HG02642 (cell line): ENCODE measurements around the gene WASF2.
"Not testable (repeated sequence)": the region's sequence is repeated elsewhere in the genome, so short reads cannot be mapped to it uniquely, and the experiment has no call there.

ENCODE experiments used
- ATAC-seq: cut with Tn5 transposase; IDR thresholded peaks from one replicate; pipeline ENCODE4 v1.9.1; 2021; ENCODE audit warnings: mild to moderate bottlenecking; ENCODE audit not compliant: unreplicated experiment, poor library complexity

Gene WASF2

DNA sequence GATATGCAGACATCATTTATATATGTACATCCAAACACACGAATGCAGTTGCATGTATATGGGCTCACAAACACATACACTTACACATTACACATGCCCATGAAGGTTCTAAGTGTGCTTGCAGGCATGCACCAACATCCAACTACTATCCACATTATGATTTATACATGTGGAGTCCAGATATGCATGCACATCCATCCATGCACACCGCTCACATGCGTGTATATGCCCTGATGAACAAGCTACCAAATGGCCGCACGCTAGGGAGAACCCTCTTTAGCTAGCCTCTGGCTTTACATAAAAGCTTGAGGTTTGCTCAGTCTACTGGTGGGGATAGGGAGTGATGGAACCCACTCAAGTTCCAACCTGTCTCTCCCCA lies 89.0 kb downstream of the WASF2 start:
- no peak for ATAC-seq

GRCh38 chr1:27400082-27400962 lies 89.6 kb downstream of the WASF2 start:
- ATAC-seq = no peak

GRCh38 chr1:27399251-27400025 lies 90.5 kb downstream of the WASF2 start:
- ATAC-seq = no peak

GRCh38 chr1:27398405-27399149 lies 91.4 kb downstream of the WASF2 start:
- no peak for ATAC-seq

DNA sequence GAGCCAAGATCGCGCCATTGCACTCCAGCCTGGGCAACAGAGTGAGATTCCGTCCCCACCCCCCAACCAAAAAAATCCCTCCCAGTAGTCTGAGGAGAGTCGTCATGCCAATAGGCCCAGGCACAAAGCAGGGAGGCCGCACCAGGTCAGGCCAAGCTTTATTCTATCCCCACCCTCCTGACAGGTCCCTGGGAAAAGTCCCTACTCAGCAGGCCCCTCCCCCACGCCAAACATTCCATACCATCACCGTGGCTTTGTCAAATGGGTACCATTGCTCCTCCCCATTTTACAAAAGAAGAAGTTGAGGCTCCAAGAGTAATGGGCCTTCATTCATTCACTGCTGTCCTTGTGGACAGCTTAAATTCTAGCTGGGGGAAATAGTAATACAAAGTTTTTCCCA lies 92.2 kb downstream of the WASF2 start:
- no peak for ATAC-seq

DNA sequence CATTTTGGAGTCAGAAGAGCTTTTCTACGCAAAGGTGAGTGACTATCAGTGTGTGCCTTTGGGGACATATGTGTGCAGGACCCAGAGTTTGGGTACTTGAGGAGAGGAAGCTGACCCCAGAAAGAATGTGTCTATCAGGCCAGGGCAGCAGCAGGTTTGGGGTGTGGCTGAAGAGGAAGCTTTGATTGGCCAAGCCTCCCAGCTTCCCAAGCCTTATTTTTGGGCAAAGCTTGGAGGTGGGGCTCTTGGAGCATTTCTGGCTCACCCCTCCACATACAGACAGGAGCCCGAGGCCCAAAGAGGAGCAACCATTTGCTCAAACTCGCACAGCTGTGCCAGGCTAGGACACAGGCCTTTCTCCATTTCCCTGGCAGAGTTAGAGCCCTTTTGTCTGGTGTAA lies 92.9 kb downstream of the WASF2 start:
- no peak for ATAC-seq

DNA sequence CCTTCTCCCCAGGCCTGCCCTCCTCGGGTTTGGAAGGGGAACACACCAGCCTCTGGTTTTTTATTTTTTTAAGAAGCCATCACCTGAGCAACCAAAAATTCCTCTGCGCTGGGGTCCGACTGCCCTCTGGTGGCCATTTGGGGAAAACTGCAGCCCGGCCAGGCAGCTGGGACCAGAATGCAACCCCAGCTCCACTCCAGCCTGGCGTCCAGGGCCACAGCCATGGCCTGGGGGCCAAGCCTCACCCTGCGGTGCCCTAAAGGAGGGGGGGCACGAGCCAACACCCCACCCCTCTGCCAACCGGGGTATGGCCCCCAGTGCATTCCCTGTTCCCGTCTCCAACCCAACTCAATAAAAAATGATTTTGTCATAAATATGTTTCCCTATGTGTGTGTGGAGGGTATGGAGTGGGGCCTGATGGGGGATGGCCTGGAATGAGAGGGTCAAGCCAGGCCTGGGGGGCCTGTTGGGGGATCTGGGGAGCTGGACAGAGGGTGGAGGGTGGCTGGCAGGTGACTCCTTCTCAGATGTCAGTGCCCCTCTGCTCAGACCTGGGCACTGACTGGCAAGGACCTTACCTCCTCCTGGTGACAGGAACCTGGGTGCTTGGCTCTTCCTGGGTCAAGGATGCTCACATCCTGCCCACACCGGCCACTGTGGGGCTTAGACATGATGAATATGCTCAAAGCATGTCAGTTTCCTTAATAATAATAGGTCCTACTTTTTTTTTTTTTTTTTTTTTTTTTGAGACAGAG lies 94.3 kb downstream of the WASF2 start:
- ATAC-seq = peak; percentile 36

DNA sequence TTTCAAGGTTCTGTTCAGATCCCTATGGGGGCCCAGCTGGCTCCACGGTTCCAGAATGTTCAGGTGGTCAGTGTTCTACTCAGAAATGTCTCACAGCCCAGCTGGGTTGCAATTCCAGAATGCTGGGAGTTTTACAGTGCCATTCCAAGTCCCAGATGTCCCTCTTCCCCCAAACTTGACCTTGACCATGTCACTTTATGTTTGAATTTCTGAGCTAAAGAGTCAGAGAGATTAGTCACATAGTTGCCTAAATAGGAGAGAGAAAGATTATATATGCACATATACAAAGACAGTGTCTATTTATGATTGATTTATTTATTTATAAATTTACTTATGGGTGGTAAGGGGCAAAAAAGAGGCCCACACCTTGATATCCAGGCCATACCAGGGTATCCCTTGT lies 95.0 kb downstream of the WASF2 start:
- no peak for ATAC-seq

DNA sequence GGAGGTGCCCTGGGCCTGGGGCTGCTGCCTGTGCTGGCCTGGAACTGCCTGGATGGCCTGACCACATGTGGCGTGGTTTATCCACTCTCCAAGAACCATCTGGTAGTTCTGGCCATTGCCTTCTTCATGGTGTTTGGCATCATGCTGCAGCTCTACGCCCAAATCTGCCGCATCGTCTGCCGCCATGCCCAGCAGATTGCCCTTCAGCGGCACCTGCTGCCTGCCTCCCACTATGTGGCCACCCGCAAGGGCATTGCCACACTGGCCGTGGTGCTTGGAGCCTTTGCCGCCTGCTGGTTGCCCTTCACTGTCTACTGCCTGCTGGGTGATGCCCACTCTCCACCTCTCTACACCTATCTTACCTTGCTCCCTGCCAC lies 95.7 kb downstream of the WASF2 start:
- ATAC-seq = no peak

GRCh38 chr1:27393641-27394281 lies 96.2 kb downstream of the WASF2 start:
- no peak for ATAC-seq

DNA sequence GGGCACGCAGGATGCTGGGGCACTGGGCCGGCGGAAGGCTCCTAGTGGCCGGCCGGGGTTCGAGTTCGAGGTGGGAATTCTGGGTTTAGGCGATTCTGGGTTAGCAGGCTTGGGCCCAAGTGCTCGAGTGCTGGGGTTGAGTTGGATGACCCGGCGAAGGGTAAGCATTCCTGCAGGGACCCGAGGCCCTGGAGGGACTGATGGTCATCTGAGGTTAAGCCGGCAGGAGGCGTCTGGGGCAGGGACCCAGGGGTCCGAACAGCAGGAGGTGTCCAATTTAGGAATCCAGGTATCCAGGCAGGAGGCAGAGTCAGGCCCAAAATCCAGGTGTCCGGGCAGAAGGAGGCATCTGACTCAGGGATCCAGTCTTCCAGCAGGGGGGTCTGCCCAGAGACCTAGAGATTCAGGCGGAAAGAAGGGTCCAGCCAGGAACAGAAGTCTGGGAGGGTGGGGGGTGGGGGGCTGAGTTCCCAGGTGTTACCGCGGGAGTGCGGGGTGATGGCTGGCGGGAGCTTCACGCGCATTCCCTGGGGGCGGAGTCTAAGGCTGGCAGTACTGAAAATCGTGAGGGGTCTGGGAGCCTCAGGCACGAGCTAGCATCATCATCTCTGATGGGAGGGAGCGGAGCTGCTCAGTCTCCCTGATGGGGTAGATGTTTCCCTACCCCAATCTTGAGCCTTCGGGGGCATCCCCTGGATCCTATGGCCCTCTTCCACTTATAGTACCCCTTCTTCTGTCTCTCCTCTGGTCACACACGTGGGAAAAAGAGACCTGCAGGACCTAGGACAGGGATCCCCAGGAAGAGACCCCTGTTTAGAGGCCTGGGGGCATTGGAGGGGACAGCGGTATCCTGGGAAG lies 97.0 kb downstream of the WASF2 start:
- ATAC-seq = no peak

GRCh38 chr1:27392096-27392777 lies 97.7 kb downstream of the WASF2 start, which contains the start of gene GPR3:
TSS of gene GPR3 (plus strand) at chr1:27392622. CDS start at chr1:27393799, 1,177 bp downstream.
- ATAC-seq = peak; percentile 73

- ATAC-seq = no peak
These were observed 98.4 kb downstream of the WASF2 start for GRCh38 chr1:27391511-27392095.

- ATAC-seq = no peak
These were observed 101.5 kb downstream of the WASF2 start for GRCh38 chr1:27388337-27389005.

GRCh38 chr1:27384797-27385196 lies 105.2 kb downstream of the WASF2 start:
- not testable (repeated sequence) for ATAC-seq

GRCh38 chr1:27383661-27384060 lies 106.3 kb downstream of the WASF2 start:
- no peak for ATAC-seq

DNA sequence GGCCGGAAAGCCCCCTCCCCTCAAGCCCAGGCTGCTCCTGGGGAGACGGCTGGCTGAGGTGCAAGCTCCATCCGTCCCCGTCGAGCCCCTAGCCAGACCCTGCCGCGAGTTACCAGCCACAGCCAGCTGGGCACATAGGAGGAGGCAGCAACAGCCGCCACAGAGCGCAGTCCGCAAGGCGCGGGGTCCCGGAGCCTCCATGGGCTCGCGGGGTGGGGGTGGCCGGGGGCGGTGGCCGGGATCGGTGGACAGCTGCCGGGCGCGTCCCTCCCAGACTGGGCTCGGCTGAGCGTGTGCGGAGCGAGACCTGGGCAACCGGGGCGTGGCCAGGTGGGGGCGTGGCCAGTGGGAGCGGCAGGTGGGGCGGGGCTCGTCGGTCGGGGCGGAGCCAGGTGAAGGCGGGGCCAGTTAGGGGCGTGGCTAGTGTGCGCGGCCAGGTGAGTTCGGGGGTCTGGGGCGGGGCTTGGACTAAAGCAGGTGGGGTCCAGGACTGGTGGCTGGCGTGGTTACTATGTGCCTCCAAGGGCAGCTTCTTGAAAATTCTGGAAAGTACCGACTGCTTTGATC lies 106.8 kb downstream of the WASF2 start, which contains the start of gene CD164L2:
Gene CD164L2, minus strand, starts transcription at position 295 of the 567 bp plus-strand sequence. Its CDS starts 94 bp downstream, at position 201.
- no peak for ATAC-seq
